Raji (cell line): ENCODE results near the gene PKD1.

Experiments
- POLR2A ChIP-seq: IDR thresholded peaks from 2 replicates; pipeline ENCODE4 v1.6.1; 2011; ENCODE audit warnings: low read depth, low read length, control low read depth; ENCODE audit not compliant: insufficient read depth

The PKD1 gene

GRCh38 chr16:2054543-2055245 is 81.0 kb downstream of the PKD1 start:
- TF ChIP-seq POLR2A: no peak

- no peak for TF ChIP-seq POLR2A
Measured at GRCh38 chr16:2053897-2054296, 81.8 kb downstream of the PKD1 start.

GRCh38 chr16:2053211-2053610 is 82.5 kb downstream of the PKD1 start:
- TF ChIP-seq POLR2A: no peak

- no peak for TF ChIP-seq POLR2A
Measured at GRCh38 chr16:2048116-2048543, 87.6 kb downstream of the PKD1 start.

- peak; percentile 74 for TF ChIP-seq POLR2A
Measured at GRCh38 chr16:2047330-2048115, 88.2 kb downstream of the PKD1 start, which contains the start of the genes NTHL1 and TSC2. Gene NTHL1 (minus strand): TSS chr16:2047834. CDS start chr16:2047823, 11 bp downstream. Gene TSC2 (plus strand): TSS chr16:2047985. CDS start chr16:2048616, 631 bp downstream.

- no peak for TF ChIP-seq POLR2A
Measured at GRCh38 chr16:2046893-2047329, 88.8 kb downstream of the PKD1 start.

- no peak for TF ChIP-seq POLR2A
Measured at GRCh38 chr16:2045965-2046892, 89.5 kb downstream of the PKD1 start.

GRCh38 chr16:2044541-2044940 is 91.2 kb downstream of the PKD1 start:
- TF ChIP-seq POLR2A: no peak

GRCh38 chr16:2043667-2044451 is 91.8 kb downstream of the PKD1 start:
- no peak for TF ChIP-seq POLR2A

GRCh38 chr16:2042986-2043666 is 92.6 kb downstream of the PKD1 start:
- no peak for TF ChIP-seq POLR2A

- TF ChIP-seq POLR2A: no peak
Measured at GRCh38 chr16:2042171-2042985, 93.3 kb downstream of the PKD1 start.

- no peak for TF ChIP-seq POLR2A
Measured at GRCh38 chr16:2040787-2041522, 94.7 kb downstream of the PKD1 start.

GRCh38 chr16:2040041-2040786 is 95.5 kb downstream of the PKD1 start:
- TF ChIP-seq POLR2A: no peak
